Loucy (cell line): ENCODE results near the gene PCCA.

Experiments
- H2AFZ ChIP-seq: fragments of 200-600 bp; sonication (generic); 2 replicates; pipeline ENCODE4 v1.6.0; 2016; ENCODE audit warnings: antibody characterized with exemption, mild to moderate bottlenecking, low read length, moderate library complexity
- H3F3A ChIP-seq: fragments of 200-600 bp; 2 replicates; pipeline ENCODE4 v1.6.0; 2016; ENCODE audit warnings: antibody characterized with exemption, low read depth, mild to moderate bottlenecking
- H3K27me3 ChIP-seq: fragments of 200-600 bp; sonication (generic); 2 replicates; pipeline ENCODE4 v1.6.1; 2014; ENCODE audit warnings: low read length, mild to moderate bottlenecking; ENCODE audit not compliant: insufficient read depth, poor library complexity, severe bottlenecking
- H3K36me3 ChIP-seq: fragments of 200-600 bp; sonication (generic); 2 replicates; pipeline ENCODE4 v1.6.1; 2016; ENCODE audit warnings: low read length; ENCODE audit not compliant: insufficient read depth
- H3K4me1 ChIP-seq: fragments of 200-600 bp; sonication (generic); 2 replicates; pipeline ENCODE4 v1.5.1; 2014; ENCODE audit warnings: low read length, mild to moderate bottlenecking; ENCODE audit not compliant: insufficient read depth, poor library complexity, severe bottlenecking
- H3K4me2 ChIP-seq: fragments of 200-600 bp; sonication (generic); 2 replicates; pipeline ENCODE4 v1.6.0; 2014; ENCODE audit warnings: antibody characterized with exemption, low read length, low read depth, mild to moderate bottlenecking; ENCODE audit not compliant: poor library complexity, severe bottlenecking
- H3K4me3 ChIP-seq: fragments of 200-600 bp; sonication (generic); 2 replicates; pipeline ENCODE4 v1.5.1; 2014; ENCODE audit warnings: low read length, mild to moderate bottlenecking, mixed read lengths; ENCODE audit not compliant: poor library complexity, severe bottlenecking
- H3K79me2 ChIP-seq: fragments of 200-600 bp; sonication (generic); 2 replicates; pipeline ENCODE4 v1.6.1; 2014; ENCODE audit warnings: low read length; ENCODE audit not compliant: insufficient read depth
- H3K9ac ChIP-seq: fragments of 200-600 bp; sonication (generic); 2 replicates; pipeline ENCODE4 v1.6.0; 2014; ENCODE audit warnings: mild to moderate bottlenecking, low read depth, low read length, moderate library complexity; ENCODE audit not compliant: poor library complexity, severe bottlenecking
- H3K9me2 ChIP-seq: fragments of 200-600 bp; sonication (generic); replicated peaks from 2 replicates; pipeline ENCODE4 v1.6.1; 2016; ENCODE audit warnings: low read depth, low read length, mixed read lengths
- H3K9me3 ChIP-seq: fragments of 200-600 bp; sonication (generic); 2 replicates; pipeline ENCODE4 v1.6.1; 2014; ENCODE audit warnings: mild to moderate bottlenecking, antibody characterized with exemption, low read length, low read depth; ENCODE audit not compliant: insufficient read depth
- H4K20me1 ChIP-seq: fragments of 200-600 bp; sonication (generic); 2 replicates; pipeline ENCODE4 v1.6.0; 2014; ENCODE audit warnings: antibody characterized with exemption, low read length, mild to moderate bottlenecking; ENCODE audit not compliant: insufficient read depth, poor library complexity, severe bottlenecking
- CTCF ChIP-seq: fragments of 200-600 bp; sonication (generic); conservative IDR thresholded peaks from 2 replicates; pipeline ENCODE4 v1.5.1; 2014; ENCODE audit warnings: mild to moderate bottlenecking, antibody characterized with exemption, low read length
- EZH2phosphoT487 ChIP-seq: fragments of 200-600 bp; IDR thresholded peaks from 2 replicates; pipeline ENCODE4 v1.6.1; 2018; ENCODE audit warnings: antibody characterized with exemption, mild to moderate bottlenecking, moderate library complexity, borderline replicate concordance

Gene PCCA

GRCh38 chr13:100460266-100460665, 371.4 kb downstream of the PCCA start:
- H3K4me1 ChIP-seq = peaks cover 30% of the 10 kb centered on the region
- no peaks in the 10 kb centered on the region for H3F3A ChIP-seq
- no peaks in the 10 kb centered on the region for H3K27me3 ChIP-seq
- H3K9ac ChIP-seq = no peak overlapping the region
- H3K9me2 ChIP-seq = no peaks in the 10 kb centered on the region
- H3K9me3 ChIP-seq = no peaks in the 10 kb centered on the region
- no peak overlapping the region for H3K4me2 ChIP-seq
- H3K79me2 ChIP-seq = no peaks in the 10 kb centered on the region
- H3K4me3 ChIP-seq = no peak overlapping the region
- H2AFZ ChIP-seq = no peak overlapping the region
- H4K20me1 ChIP-seq = no peaks in the 10 kb centered on the region
- no peaks in the 10 kb centered on the region for H3K36me3 ChIP-seq
- TF ChIP-seq CTCF = no peak
- TF ChIP-seq EZH2phosphoT487 = no peak

GRCh38 chr13:100460791-100461190, 371.9 kb downstream of the PCCA start:
- Histone ChIP-seq H3K9me2 (no peaks in the 10 kb centered on the region), H3F3A (no peaks in the 10 kb centered on the region), H3K4me1 (peaks cover 32% of the 10 kb centered on the region), H3K4me3 (no peak overlapping the region), H3K27me3 (no peaks in the 10 kb centered on the region), H3K9me3 (no peaks in the 10 kb centered on the region), H3K9ac (no peak overlapping the region), H3K79me2 (no peaks in the 10 kb centered on the region), H4K20me1 (no peaks in the 10 kb centered on the region), H2AFZ (no peak overlapping the region), H3K36me3 (no peaks in the 10 kb centered on the region), H3K4me2 (no peak overlapping the region)
- TF ChIP-seq CTCF (no peak), EZH2phosphoT487 (no peak)

GRCh38 chr13:100461309-100462030, 372.6 kb downstream of the PCCA start:
- no peaks in the 10 kb centered on the region for H3F3A ChIP-seq
- no peaks in the 10 kb centered on the region for H3K36me3 ChIP-seq
- H3K79me2 ChIP-seq = no peaks in the 10 kb centered on the region
- no peaks in the 10 kb centered on the region for H3K27me3 ChIP-seq
- no peak overlapping the region for H3K9ac ChIP-seq
- peaks cover 38% of the 10 kb centered on the region for H3K4me1 ChIP-seq
- no peak overlapping the region for H3K4me3 ChIP-seq
- H4K20me1 ChIP-seq = no peaks in the 10 kb centered on the region
- no peaks in the 10 kb centered on the region for H3K9me3 ChIP-seq
- TF ChIP-seq CTCF (no peak), EZH2phosphoT487 (no peak)
- H2AFZ ChIP-seq = no peak overlapping the region
- no peak overlapping the region for H3K4me2 ChIP-seq
- H3K9me2 ChIP-seq = no peaks in the 10 kb centered on the region
